Measurements from ENCODE around the gene PARD3.

PARD3 gene

DNA sequence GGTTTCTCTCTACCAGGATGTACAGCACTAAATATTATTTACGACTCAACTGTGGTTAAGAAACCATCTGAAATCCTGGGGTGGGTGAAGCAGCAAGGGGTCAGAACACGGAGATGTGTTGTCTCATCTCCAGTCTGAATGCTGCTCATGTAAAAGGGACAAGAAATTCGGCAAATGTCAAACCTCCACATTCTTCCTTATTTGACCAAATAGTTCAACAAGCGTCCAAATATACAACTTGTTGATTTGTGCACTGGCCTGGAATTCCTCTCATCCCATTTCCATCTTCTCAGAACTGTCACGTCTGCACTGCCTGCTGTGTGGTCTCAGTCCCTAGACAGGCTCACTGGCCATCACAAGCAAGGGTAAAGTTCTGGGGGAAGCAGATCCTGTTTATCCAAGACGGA, 520.0 kb downstream of the PARD3 start:
- Histone ChIP-seq H3K4me1 (ENCODE audit: control insufficient read depth, low read length) (no peaks in the 10 kb centered on the region), H3K4me2 (ENCODE audit: low read length) (no peak overlapping the region), H3K79me2 (ENCODE audit: control insufficient read depth, low read length) (no peaks in the 10 kb centered on the region), H3K27me3 (ENCODE audit: control insufficient read depth, low read length) (0 out of 2 replicates have a peak, but pooled peaks cover 2% of the 10 kb centered on the region), H3K9me2 (replicated peaks; ENCODE audit: control insufficient read depth, low read length) (no peaks in the 10 kb centered on the region), H4K20me1 (ENCODE audit: control insufficient read depth, insufficient read depth, low read depth, low read length) (no peaks in the 10 kb centered on the region), H3K36me3 (ENCODE audit: control insufficient read depth, low read length) (no peaks in the 10 kb centered on the region), H3K27ac (ENCODE audit: low read depth, low read length) (no peak overlapping the region), H3F3A (ENCODE audit: control insufficient read depth, insufficient read depth) (no peaks in the 10 kb centered on the region), H3K4me3 (ENCODE audit: low read length) (no peak overlapping the region), H3K9me3 (ENCODE audit: control insufficient read depth, insufficient read depth, low read length) (no peaks in the 10 kb centered on the region)
- TF ChIP-seq, protein P1, sequence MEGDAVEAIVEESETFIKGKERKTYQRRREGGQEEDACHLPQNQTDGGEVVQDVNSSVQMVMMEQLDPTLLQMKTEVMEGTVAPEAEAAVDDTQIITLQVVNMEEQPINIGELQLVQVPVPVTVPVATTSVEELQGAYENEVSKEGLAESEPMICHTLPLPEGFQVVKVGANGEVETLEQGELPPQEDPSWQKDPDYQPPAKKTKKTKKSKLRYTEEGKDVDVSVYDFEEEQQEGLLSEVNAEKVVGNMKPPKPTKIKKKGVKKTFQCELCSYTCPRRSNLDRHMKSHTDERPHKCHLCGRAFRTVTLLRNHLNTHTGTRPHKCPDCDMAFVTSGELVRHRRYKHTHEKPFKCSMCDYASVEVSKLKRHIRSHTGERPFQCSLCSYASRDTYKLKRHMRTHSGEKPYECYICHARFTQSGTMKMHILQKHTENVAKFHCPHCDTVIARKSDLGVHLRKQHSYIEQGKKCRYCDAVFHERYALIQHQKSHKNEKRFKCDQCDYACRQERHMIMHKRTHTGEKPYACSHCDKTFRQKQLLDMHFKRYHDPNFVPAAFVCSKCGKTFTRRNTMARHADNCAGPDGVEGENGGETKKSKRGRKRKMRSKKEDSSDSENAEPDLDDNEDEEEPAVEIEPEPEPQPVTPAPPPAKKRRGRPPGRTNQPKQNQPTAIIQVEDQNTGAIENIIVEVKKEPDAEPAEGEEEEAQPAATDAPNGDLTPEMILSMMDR (IDR thresholded peaks at IDR 0.05; ENCODE audit: low read depth, low read length, poor library complexity, severe bottlenecking), result no peak
- TF ChIP-seq EZH2phosphoT487 (IDR thresholded peaks at IDR 0.05; ENCODE audit: borderline replicate concordance, low read length), result no peak

DNA sequence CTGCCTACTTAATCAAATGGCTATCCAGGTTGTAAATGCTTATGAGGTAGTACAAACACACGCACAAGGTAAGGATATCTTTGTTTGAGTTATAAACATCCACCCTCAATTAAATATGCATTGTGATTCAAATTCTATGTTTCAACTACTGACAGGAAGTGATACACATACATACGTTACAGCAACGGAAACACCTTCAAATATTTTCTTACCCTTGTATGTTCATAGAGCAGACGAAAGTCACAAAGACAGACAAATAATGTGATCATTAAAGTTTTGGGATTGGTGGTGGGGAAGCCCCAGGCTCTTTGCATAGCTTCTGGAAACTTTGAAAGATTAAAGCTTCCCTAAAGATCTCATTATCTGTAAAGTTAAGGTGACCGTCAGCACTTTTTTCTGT, 521.0 kb downstream of the PARD3 start:
- Histone ChIP-seq H3K36me3 (ENCODE audit: control insufficient read depth, low read length) (no peaks in the 10 kb centered on the region), H3K27ac (ENCODE audit: low read depth, low read length) (no peak overlapping the region), H3K9me3 (ENCODE audit: control insufficient read depth, insufficient read depth, low read length) (no peaks in the 10 kb centered on the region), H3K9me2 (replicated peaks; ENCODE audit: control insufficient read depth, low read length) (no peaks in the 10 kb centered on the region), H3K4me3 (ENCODE audit: low read length) (no peak overlapping the region), H3K27me3 (ENCODE audit: control insufficient read depth, low read length) (0 out of 2 replicates have a peak, but pooled peaks cover 2% of the 10 kb centered on the region), H3K79me2 (ENCODE audit: control insufficient read depth, low read length) (no peaks in the 10 kb centered on the region), H3F3A (ENCODE audit: control insufficient read depth, insufficient read depth) (no peaks in the 10 kb centered on the region), H3K4me2 (ENCODE audit: low read length) (no peak overlapping the region), H3K4me1 (ENCODE audit: control insufficient read depth, low read length) (no peaks in the 10 kb centered on the region), H4K20me1 (ENCODE audit: control insufficient read depth, insufficient read depth, low read depth, low read length) (no peaks in the 10 kb centered on the region)
- no peak for TF ChIP-seq EZH2phosphoT487 (IDR thresholded peaks at IDR 0.05; ENCODE audit: borderline replicate concordance, low read length)
- TF ChIP-seq, protein P1 (IDR thresholded peaks at IDR 0.05; ENCODE audit: low read depth, low read length, poor library complexity, severe bottlenecking), result no peak

DNA sequence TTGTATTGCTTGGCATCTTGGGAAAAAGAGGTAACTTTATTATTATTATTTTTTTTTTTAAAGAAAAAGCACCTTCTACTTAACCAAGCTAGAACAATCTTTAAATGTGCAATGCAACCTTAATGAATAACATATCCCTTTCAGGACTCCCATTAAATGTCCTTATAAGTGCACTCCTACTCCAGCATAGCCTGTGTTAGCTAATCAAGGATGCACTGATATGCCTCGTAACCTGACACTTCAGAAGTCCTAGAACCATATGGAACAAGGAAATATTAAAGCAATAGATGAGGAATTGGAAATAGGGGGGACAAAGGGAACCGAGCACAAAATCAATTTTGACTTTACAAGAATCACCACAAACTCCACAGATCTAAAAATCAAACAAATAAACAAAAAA, 522.4 kb downstream of the PARD3 start:
- Histone ChIP-seq H3K9me2 (replicated peaks; ENCODE audit: control insufficient read depth, low read length) (no peaks in the 10 kb centered on the region), H4K20me1 (ENCODE audit: control insufficient read depth, insufficient read depth, low read depth, low read length) (no peaks in the 10 kb centered on the region), H3K36me3 (ENCODE audit: control insufficient read depth, low read length) (no peaks in the 10 kb centered on the region), H3K27me3 (ENCODE audit: control insufficient read depth, low read length) (0 out of 2 replicates have a peak, but pooled peaks cover 2% of the 10 kb centered on the region), H3F3A (ENCODE audit: control insufficient read depth, insufficient read depth) (no peaks in the 10 kb centered on the region), H3K4me1 (ENCODE audit: control insufficient read depth, low read length) (no peaks in the 10 kb centered on the region), H3K9me3 (ENCODE audit: control insufficient read depth, insufficient read depth, low read length) (no peaks in the 10 kb centered on the region), H3K79me2 (ENCODE audit: control insufficient read depth, low read length) (no peaks in the 10 kb centered on the region), H3K27ac (ENCODE audit: low read depth, low read length) (no peak overlapping the region), H3K4me2 (ENCODE audit: low read length) (no peak overlapping the region), H3K4me3 (ENCODE audit: low read length) (no peak overlapping the region)
- TF ChIP-seq, protein P1 (IDR thresholded peaks at IDR 0.05; ENCODE audit: low read depth, low read length, poor library complexity, severe bottlenecking), result no peak
- TF ChIP-seq EZH2phosphoT487 (IDR thresholded peaks at IDR 0.05; ENCODE audit: borderline replicate concordance, low read length), result no peak
